CD4-positive, alpha-beta T cell treated with Interleukin-4 for 4 hours (primary cell): Measurements from ENCODE around the gene PCDHGA7.
A peak's percentile ranks its signal among the peaks of the same experiment; 100 is the strongest.
"Not testable (repeated sequence)": the region's sequence is repeated elsewhere in the genome, so short reads cannot be mapped to it uniquely, and the experiment has no call there.

ENCODE experiments used
- DNase-seq: peaks from one replicate; pipeline ENCODE4 v3.0.0-alpha.2; 2020

Gene PCDHGA7

DNA sequence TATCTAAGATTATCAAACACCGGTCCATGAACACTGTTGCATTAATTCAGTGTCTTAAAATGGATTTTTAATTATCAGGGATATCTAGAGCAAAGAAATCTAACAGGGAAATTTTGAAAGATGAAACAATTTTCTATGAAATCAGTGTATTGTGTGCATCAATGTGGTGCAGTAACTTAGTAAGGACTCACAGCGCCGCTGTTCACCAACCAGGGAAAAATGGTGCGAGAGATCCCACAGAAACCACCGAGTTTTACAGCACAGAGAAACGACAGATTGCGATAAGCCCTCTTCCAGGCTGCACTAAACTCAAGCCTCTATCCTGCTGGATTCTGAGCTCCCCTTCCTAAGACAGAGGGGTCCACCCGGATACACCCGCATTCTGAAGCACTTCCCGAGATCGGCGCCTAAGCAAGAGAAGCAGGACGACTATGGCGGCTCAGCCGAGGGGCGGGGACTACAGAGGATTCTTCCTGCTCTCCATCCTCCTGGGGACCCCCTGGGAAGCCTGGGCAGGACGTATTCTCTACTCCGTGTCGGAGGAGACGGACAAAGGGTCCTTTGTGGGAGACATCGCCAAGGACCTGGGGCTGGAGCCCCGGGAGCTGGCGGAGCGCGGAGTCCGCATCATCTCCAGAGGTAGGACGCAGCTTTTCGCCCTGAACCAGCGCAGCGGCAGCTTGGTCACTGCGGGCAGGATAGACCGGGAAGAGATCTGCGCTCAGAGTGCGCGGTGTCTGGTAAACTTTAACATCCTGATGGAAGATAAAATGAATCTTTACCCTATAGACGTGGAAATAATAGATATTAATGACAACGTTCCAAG lies at the start of gene PCDHGA7:
TSS of gene PCDHGA7 (plus strand) at position 274 of the 826 bp plus-strand sequence. CDS start at position 432, 158 bp downstream.
- DNase-seq: no peak

DNA sequence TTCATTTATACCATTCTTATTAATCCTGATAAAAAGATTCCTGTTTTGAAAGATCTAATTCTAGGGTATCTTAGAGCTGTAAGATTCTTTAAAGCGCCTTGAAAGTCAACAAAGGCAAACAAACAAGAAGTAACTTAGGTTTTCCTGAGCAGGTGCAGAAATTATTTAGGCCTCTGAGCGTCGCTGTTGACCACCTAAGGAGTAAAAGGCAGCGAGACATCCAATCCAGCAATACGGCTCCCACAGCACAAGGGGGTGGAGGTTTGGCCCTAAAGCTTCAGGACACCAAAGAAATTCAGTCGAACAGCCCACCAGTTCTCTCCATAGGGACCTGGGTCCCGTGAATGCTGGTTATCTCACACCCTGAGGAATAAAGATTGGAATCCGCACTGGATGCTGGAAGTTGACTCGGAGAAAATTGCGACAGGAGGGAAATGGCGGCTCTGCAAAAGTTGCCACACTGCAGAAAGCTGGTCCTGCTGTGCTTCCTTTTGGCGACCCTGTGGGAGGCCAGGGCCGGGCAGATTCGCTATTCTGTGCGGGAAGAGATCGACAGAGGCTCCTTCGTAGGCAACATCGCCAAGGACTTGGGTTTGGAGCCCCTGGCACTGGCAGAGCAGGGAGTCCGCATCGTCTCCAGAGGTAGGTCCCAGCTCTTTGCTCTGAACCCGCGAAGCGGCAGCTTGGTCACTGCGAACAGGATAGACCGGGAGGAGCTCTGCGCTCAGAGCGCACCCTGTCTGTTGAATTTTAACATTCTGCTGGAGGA lies 43.8 kb upstream of the PCDHGA7 start, which contains the start of gene PCDHGA2:
TSS of gene PCDHGA2 (plus strand) at position 223 of the 769 bp plus-strand sequence.
- DNase-seq: no peak

DNA sequence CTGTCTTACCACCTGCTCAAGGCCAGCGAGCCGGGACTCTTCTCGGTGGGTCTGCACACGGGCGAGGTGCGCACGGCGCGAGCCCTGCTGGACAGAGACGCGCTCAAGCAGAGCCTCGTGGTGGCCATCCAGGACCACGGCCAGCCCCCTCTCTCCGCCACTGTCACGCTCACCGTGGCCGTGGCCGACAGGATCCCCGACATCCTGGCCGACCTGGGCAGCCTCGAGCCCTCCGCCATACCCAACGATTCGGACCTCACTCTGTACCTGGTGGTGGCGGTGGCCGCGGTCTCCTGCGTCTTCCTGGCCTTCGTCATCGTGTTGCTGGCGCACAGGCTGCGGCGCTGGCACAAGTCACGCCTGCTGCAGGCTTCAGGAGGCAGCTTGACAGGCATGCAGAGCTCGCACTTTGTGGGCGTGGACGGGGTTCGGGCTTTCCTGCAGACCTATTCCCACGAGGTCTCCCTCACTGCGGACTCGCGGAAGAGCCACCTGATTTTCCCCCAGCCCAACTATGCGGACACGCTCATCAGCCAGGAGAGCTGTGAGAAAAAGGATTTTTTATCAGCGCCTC lies 41.7 kb upstream of the PCDHGA7 start:
- DNase-seq: not testable (repeated sequence)

DNA sequence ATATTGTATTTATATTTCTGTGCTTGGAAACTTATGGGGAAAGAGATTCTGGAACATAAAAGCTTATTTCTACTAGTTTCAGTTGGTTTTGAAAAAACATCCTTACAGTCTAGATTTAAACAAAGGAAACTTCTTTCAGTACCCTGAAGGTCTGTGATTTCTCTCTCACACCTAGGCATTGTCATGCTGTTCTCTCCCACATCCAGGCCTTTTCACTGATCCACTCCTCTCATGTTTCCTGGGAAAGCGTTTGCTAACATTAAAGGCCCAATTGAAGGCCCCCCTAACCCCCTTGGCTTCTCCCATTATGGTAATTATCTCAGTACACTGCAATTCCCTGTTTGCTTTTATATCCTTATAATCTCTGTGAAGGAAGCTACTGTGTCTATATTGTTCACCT lies 39.8 kb upstream of the PCDHGA7 start:
- DNase-seq: no peak

DNA sequence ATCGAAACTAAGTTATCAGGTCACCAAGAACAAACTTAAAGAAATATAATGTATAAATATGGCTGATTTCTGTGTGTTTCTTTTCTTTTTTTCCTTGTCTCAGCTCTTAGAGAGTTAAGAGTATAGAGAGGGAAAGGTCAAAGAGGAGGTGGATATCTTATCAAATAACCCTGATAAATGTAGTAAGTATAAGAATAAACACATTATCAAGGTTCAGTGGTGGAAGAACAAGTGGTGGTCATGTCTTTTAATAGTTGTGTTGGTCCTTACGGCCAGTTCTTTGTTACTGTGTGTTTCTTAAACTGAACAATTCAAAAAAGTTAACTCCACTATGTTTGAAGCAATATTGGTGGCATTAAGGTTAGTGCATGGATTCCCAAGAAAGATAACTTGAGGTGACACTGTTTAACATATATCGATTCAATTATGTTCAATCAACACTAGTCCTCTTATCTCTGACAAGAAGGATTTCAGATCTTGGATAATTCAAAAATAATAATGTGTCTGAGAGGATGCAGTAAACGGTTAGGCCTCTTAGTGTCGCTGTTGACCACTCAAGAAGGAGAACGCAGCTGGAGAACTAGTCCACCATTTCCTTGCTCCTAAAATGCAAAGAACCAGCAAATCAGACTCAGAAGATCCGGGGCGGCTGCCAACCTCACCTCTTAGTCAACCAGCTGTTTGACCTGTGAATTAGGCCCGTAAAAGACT lies 39.1 kb upstream of the PCDHGA7 start, which contains the start of gene PCDHGA3:
TSS of gene PCDHGA3 (plus strand) at position 588 of the 711 bp plus-strand sequence. CDS start 205 bp downstream, outside the sequence.
- no peak for DNase-seq

DNA sequence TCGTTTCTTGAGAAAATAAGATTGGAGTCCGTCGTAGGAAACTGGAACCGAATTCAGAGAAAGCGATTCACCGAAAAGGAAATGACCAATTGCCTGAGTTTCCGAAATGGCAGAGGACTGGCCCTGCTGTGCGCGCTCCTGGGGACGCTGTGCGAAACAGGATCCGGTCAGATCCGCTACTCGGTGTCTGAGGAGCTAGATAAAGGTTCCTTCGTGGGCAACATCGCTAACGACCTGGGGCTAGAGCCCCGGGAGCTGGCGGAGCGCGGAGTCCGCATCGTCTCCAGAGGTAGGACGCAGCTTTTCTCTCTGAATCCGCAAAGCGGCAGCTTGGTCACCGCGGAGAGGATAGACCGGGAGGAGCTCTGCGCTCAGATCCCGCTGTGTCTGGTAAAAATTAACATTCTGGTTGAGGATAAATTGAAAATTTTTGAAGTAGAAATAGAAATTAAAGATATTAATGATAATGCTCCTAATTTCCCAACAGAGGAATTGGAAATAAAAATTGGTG lies 38.5 kb upstream of the PCDHGA7 start:
- DNase-seq: no peak

DNA sequence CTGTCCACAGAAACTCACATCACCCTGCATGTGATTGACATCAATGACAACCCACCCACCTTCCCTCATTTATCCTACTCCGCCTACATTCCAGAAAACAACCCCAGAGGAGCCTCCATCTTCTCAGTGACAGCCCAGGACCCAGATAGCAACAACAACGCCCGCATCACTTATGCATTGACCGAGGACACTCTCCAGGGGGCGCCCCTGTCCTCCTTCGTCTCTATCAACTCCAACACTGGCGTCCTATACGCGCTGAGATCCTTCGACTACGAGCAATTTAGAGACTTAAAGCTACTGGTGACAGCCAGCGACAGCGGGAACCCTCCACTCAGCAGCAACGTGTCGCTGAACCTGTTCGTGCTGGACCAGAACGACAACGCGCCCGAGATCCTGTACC lies 37.2 kb upstream of the PCDHGA7 start:
- no peak for DNase-seq

DNA sequence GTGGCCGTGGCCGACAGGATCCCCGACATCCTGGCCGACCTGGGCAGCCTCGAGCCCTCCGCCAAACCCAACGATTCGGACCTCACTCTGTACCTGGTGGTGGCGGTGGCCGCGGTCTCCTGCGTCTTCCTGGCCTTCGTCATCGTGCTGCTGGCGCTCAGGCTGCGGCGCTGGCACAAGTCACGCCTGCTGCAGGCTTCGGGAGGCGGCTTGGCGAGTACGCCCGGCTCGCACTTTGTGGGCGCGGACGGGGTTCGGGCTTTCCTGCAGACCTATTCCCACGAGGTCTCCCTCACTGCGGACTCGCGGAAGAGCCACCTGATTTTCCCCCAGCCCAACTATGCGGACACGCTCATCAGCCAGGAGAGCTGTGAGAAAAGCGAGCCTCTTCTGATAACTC lies 36.5 kb upstream of the PCDHGA7 start:
- not testable (repeated sequence) for DNase-seq

DNA sequence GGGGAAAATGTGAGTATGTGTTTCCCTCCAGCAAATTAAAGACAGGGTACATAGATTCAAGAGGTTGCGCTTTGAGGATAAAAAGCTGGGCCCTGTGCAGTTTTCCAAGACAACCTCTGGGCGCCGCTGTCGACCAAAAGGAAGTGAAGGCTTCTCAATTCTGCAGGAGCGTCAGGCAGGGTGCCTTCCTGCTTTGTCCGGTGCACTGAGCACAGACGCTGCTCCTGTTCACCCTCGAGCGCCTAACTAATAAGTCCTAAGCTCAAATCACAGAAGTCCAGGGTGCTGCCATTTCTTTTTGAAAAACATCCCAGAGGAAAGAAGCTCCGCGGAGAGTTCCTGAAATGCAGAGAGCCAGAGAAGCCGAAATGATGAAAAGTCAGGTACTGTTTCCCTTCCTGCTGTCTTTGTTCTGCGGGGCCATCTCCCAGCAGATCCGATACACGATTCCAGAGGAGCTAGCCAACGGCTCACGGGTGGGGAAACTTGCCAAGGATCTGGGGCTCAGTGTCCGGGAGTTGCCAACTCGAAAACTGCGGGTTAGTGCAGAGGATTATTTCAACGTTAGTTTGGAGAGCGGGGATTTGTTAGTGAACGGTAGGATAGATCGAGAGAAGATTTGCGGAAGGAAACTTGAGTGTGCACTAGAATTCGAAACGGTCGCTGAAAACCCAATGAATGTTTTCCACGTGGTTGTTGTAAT lies 32.5 kb upstream of the PCDHGA7 start, which contains the start of gene PCDHGB1:
TSS of gene PCDHGB1 (plus strand) at position 183 of the 703 bp plus-strand sequence. CDS start at position 345, 162 bp downstream.
- peak; percentile 27 for DNase-seq

DNA sequence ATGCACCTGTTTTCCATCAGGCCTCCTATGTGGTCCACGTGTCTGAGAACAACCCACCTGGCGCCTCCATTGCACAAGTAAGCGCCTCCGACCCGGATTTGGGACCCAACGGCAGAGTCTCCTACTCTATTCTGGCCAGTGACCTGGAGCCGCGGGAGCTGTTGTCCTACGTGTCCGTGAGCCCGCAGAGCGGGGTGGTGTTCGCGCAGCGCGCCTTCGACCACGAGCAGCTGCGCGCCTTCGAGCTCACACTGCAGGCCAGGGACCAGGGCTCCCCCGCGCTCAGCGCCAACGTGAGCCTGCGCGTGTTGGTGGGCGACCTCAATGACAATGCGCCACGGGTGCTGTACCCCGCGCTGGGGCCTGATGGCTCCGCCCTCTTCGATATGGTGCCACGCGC lies 31.0 kb upstream of the PCDHGA7 start:
- DNase-seq: no peak

DNA sequence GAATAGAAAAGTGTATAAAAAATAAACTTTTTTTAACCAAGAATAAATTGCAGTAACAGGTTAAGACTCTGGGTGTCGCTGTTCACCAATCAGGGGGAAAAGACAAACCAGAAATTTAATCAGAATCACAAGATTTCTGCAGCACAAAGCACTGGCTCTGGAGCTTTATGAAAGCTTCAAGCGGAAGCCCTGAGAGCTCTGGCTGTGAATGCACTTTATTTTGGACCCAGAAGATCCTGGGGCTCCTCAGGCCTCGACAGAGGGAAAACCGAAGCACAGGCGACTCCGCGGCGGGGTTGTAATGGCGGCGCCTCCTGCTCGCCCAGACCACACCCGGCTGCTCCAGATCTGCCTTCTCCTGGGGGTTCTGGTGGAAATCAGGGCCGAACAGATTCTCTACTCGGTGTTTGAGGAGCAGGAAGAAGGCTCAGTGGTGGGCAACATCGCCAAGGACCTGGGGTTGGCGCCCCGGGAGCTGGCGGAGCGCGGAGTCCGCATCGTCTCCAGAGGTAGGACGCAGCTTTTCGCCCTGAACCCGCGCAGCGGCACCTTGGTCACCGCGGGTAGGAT lies 27.6 kb upstream of the PCDHGA7 start, which contains the start of gene PCDHGA4:
TSS of gene PCDHGA4 (plus strand) at position 122 of the 570 bp plus-strand sequence. CDS start at position 209, 87 bp downstream.
- DNase-seq: no peak

DNA sequence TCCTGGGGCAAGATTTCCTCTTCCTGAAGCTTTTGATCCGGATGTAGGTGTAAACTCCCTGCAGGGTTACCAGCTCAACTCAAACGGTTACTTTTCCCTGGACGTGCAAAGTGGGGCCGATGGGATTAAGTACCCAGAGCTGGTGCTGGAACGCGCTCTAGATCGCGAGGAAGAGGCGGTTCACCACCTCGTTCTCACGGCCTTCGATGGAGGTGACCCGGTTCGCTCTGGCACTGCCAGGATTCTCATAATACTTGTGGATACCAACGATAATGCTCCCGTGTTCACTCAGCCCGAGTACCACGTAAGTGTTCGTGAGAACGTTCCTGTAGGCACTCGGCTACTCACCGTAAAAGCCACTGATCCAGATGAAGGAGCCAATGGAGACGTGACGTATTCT lies 26.9 kb upstream of the PCDHGA7 start:
- DNase-seq: no peak

DNA sequence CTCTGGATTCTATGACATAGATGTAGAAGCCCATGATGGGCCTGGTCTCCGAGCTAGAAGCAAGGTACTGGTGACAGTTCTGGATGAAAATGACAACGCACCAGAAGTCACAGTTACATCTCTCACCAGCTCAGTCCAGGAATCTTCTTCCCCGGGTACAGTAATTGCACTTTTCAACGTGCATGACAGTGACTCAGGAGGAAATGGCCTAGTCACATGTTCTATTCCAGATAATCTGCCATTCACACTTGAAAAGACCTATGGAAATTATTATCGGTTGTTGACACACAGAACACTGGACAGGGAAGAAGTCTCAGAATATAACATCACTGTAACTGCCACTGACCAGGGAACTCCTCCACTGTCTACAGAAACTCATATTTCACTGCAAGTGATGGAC lies 26.4 kb upstream of the PCDHGA7 start:
- DNase-seq: no peak

DNA sequence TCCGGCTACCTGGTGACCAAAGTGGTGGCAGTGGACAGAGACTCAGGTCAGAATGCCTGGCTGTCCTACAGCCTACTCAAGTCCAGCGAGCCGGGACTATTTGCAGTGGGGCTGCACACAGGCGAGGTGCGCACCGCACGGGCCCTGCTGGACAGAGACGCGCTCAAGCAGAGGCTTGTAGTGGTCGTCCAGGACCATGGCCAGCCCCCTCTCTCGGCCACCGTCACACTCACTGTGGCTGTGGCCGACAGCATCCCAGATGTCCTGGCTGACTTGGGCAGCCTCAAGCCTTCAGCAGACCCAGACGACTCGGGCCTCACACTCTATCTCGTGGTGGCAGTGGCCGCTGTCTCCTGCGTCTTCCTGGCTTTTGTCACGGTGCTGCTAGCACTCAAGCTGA lies 25.6 kb upstream of the PCDHGA7 start:
- DNase-seq: no peak

DNA sequence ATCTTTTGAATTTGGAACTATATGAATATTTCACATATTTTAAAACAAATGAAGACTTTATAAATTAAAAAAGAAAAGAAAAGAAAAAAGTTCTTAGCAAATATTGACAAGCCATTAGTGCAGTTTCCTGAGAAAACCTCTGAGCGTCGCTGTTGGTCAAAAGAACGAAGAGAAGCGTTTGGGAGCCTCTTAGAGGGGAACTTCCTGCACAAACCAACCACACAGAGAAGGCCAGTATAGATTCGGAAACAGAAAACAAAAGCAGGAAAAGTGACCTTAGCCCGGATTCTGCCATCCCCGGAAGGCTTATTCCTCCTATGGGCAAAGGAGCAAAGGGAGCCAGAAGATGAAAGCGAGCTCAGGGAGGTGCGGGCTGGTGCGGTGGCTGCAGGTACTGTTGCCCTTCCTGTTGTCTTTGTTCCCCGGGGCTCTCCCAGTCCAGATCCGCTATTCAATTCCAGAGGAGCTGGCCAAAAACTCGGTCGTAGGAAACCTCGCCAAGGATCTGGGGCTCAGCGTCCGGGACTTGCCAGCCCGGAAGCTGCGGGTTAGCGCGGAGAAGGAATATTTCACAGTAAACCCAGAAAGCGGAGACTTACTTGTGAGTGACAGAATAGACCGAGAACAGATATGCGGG lies 22.6 kb upstream of the PCDHGA7 start, which contains the start of gene PCDHGB2:
TSS of gene PCDHGB2 (plus strand) at position 205 of the 637 bp plus-strand sequence. CDS start at position 347, 142 bp downstream.
- peak; percentile 30 for DNase-seq

DNA sequence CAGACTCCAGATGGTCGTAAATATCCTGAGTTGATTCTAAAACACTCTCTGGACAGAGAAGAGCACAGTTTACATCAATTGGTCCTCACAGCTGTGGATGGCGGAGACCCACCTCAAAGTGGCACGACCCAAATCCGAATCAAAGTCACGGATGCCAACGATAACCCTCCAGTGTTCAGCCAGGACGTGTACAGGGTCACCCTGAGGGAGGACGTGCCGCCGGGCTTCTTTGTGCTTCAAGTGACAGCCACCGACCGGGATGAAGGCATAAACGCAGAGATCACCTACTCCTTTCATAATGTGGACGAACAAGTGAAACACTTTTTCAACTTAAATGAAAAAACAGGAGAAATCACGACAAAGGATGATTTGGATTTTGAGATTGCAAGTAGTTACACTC lies 21.9 kb upstream of the PCDHGA7 start:
- DNase-seq: no peak

DNA sequence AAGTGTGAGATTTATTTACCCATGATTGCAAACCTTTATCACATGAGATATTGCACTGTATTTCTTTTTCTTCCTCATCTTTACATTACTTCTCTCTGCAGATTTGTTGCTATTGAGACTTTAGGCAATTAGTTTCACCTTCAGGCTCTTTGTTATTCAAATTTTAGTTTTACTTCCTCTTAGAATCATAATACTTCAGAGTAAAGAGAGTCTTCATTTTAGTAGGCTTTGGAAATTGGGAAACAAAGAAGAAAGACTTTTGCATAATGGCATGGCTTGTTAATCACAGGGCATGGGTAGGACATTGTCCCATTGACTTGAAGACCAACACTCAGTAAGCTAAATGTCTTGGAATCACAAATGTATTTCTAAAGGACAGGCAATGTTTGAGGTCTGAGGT lies 19.8 kb upstream of the PCDHGA7 start:
- no peak for DNase-seq

DNA sequence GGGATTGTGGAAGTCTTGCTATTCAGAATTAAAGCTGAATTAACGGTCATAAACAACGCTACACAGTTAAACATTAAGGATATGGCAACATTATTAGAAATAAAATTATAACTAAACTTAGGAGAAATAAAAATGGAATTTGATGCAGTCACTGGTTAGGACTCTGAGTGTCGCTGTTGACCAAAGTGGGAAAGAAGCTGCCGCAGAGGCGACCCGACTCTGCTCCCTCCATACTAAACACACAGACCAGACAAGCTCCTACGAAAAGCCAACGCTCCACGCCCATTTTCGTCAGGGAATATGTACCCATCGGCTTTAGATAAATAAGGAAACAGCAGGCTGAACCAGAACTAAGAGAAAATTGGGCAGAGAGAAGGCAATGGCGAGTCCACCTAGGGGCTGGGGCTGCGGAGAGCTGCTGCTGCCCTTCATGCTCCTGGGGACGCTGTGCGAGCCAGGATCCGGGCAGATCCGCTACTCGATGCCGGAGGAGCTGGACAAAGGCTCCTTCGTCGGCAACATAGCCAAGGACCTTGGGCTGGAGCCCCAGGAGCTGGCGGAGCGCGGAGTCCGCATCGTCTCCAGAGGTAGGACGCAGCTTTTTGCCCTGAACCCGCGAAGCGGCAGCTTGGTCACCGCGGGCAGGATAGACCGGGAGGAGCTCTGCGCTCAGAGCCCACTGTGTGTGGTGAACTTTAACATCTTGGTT lies 18.4 kb upstream of the PCDHGA7 start, which contains the start of gene PCDHGA5:
TSS of gene PCDHGA5 (plus strand) at position 211 of the 709 bp plus-strand sequence. CDS start at position 380, 169 bp downstream.
- no peak for DNase-seq

DNA sequence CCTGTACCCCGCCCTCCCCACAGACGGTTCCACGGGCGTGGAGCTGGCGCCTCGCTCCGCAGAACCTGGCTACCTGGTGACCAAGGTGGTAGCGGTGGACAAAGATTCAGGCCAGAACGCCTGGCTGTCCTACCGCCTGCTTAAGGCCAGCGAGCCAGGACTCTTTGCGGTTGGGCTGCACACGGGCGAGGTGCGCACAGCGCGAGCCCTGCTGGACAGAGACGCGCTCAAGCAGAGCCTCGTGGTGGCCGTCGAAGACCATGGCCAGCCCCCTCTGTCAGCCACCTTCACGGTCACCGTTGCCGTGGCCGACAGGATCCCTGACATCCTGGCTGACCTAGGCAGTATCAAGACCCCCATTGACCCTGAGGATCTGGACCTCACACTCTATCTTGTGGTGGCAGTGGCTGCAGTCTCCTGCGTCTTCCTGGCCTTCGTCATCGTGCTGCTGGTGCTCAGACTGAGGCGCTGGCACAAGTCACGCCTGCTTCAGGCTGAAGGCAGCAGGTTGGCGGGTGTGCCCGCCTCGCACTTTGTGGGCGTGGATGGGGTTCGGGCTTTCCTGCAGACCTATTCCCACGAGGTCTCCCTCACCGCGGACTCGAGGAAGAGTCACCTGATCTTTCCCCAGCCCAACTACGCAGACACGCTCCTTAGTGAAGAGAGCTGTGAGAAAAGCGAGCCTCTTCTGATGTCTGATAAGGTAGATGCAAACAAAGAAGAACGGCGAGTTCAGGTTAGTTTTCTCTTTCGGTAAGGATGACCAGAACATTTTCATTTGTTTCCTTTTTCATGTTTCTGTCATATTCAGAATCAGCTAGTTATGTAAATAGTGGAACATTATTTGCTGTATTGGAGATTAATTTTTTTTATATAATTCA lies 16.3 kb upstream of the PCDHGA7 start:
- DNase-seq: no peak
